HepG2 (cell line): Measurements from ENCODE around the gene SBDS. TPM values are rescaled to one million over a fixed set of nuclear protein-coding genes. Genes with fewer than 3 reads are reported as not detected.
"Not testable (repeated sequence)": the region's sequence is repeated elsewhere in the genome, so short reads cannot be mapped to it uniquely, and the experiment has no call there.

Experiments
- ASH2L ChIP-seq: fragments of 300-600, 200-600 bp; sonication (generic); IDR thresholded peaks from 2 replicates; pipeline ENCODE4 v1.7.0; 2017; ENCODE audit warnings: low read depth, mild to moderate bottlenecking, moderate library complexity, mixed read lengths, low read length; ENCODE audit not compliant: insufficient read length
- MEIS2 ChIP-seq: sonication (generic); formaldehyde crosslinking; IDR thresholded peaks from 2 replicates; pipeline ENCODE4 v1.9.0; 2021; ENCODE audit warnings: mild to moderate bottlenecking, missing genetic modification reagents
- NCOA1 ChIP-seq: sonication (generic); formaldehyde crosslinking; IDR thresholded peaks from 2 replicates; pipeline ENCODE4 v1.9.0; 2021; ENCODE audit warnings: missing genetic modification reagents
- SP1 ChIP-seq, 2 experiments: fragments of 450-650 bp in 1 of 2; sonication (generic) in 1 of 2; formaldehyde crosslinking in 1 of 2; IDR thresholded peaks; 2 replicates each; pipeline versions ENCODE4 v1.4.0 to v1.6.1; 2016 to 2020; ENCODE audit warnings: missing genetic modification reagents in 1 of 2
- TAF1 ChIP-seq: sonication (generic); formaldehyde crosslinking; IDR thresholded peaks from 2 replicates; pipeline ENCODE4 v1.4.0; 2020; ENCODE audit warnings: missing genetic modification reagents
- USF2 ChIP-seq, 2 experiments: sonication (generic) in 1 of 2; formaldehyde crosslinking in 1 of 2; IDR thresholded peaks; 2 replicates each; pipeline versions ENCODE4 v1.5.1 to v1.6.1; 2011 to 2020; ENCODE audit warnings: borderline replicate concordance in 1 of 2, low read depth in 1 of 2, low read length in 1 of 2, mild to moderate bottlenecking in 1 of 2, missing genetic modification reagents in 1 of 2, moderate library complexity in 1 of 2
- YY1 ChIP-seq: IDR thresholded peaks from 2 replicates; pipeline ENCODE4 v1.6.1; 2011; ENCODE audit warnings: low read length, low read depth, moderate library complexity, mild to moderate bottlenecking; ENCODE audit not compliant: insufficient read depth, insufficient replicate concordance
- ZBTB38 ChIP-seq: sonication (generic); formaldehyde crosslinking; IDR thresholded peaks from 2 replicates; pipeline ENCODE4 v1.5.1; 2020; ENCODE audit warnings: mild to moderate bottlenecking, missing genetic modification reagents
- polyA plus RNA-seq, 8 experiments: library from polyadenylated mRNA; depleted of rRNA in 3 of 8; stranded (reverse) in 7 of 8; unstranded in 1 of 8; fragments of >200 nt; fragmentation: Illumina TruSeq in 4 of 8; extraction: Trizol in 4 of 8; gene quantifications; 2 replicates each; pipeline versions ENCODE4 v1.2.1 to v1.2.3, GENCODE V29; 2011 to 2016; ENCODE audit warnings: low read depth in 4 of 8, missing spikeins in 1 of 8, mixed read lengths in 1 of 8; ENCODE audit not compliant: insufficient read depth in 1 of 8
- total RNA-seq, 5 experiments: library from RNA; depleted of rRNA; stranded (reverse); fragments of >200 nt; fragmentation: Illumina TruSeq; extraction: Trizol; gene quantifications; 2 replicates each; pipeline ENCODE4 v1.2.3, GENCODE V29; 2016; ENCODE audit warnings: low read depth in 1 of 5
- TF ChIP-seq, protein P1 (sequence below): sonication (generic); formaldehyde crosslinking; IDR thresholded peaks from 2 replicates; pipeline ENCODE4 v1.8.1; 2023; ENCODE audit warnings: mild to moderate bottlenecking, missing genetic modification reagents
- TF ChIP-seq, protein P2 (sequence below): IDR thresholded peaks from 2 replicates; pipeline ENCODE4 v1.6.1; 2018; ENCODE audit warnings: missing genetic modification reagents, mild to moderate bottlenecking, missing compliant biosample characterization
- TF ChIP-seq, protein P3 (sequence below): sonication (generic); formaldehyde crosslinking; IDR thresholded peaks from 2 replicates; pipeline ENCODE4 v1.8.0; 2022; ENCODE audit warnings: low read depth, missing genetic modification reagents

Gene SBDS
- total and polyA plus RNA-seq, 2 of the 13 experiments (the other 11 are each of a cell fraction or from before 2014, with no cell fraction given) = 39.1 to 79.3 TPM

GRCh38 chr7:66996444-66997191 lies 1.2 kb upstream of the SBDS start, which contains the start of gene TYW1 (continued):
- TF ChIP-seq, protein P1, sequence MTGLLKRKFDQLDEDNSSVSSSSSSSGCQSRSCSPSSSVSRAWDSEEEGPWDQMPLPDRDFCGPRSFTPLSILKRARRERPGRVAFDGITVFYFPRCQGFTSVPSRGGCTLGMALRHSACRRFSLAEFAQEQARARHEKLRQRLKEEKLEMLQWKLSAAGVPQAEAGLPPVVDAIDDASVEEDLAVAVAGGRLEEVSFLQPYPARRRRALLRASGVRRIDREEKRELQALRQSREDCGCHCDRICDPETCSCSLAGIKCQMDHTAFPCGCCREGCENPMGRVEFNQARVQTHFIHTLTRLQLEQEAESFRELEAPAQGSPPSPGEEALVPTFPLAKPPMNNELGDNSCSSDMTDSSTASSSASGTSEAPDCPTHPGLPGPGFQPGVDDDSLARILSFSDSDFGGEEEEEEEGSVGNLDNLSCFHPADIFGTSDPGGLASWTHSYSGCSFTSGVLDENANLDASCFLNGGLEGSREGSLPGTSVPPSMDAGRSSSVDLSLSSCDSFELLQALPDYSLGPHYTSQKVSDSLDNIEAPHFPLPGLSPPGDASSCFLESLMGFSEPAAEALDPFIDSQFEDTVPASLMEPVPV = peak; percentile 53; the same call in 1 of the 2 replicates
- TF ChIP-seq SP1 (IDR thresholded peaks at IDR 0.05) = peak; percentile 41; the same call in 1 of the 2 replicates
- peak; percentile 84 for TF ChIP-seq SP1 (CRISPR knock-in tag; IDR thresholded peaks at IDR 0.05)
- TF ChIP-seq, protein P2, sequence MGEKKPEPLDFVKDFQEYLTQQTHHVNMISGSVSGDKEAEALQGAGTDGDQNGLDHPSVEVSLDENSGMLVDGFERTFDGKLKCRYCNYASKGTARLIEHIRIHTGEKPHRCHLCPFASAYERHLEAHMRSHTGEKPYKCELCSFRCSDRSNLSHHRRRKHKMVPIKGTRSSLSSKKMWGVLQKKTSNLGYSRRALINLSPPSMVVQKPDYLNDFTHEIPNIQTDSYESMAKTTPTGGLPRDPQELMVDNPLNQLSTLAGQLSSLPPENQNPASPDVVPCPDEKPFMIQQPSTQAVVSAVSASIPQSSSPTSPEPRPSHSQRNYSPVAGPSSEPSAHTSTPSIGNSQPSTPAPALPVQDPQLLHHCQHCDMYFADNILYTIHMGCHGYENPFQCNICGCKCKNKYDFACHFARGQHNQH (CRISPR knock-in tag) = peak; percentile 39; the same call in 1 of the 2 replicates
- 0 out of 2 replicates have a peak, but pooled peaks have one; percentile 39 for TF ChIP-seq NCOA1 (CRISPR knock-in tag)
- peak; percentile 85 for TF ChIP-seq TAF1 (CRISPR knock-in tag)
- peak; percentile 75 for TF ChIP-seq ASH2L
- TF ChIP-seq USF2 (IDR thresholded peaks at IDR 0.05; ENCODE audit: low read depth, low read length) = not testable (repeated sequence)
- TF ChIP-seq USF2 (CRISPR knock-in tag; IDR thresholded peaks at IDR 0.05; ENCODE audit: borderline replicate concordance) = 0 out of 2 replicates have a peak, but pooled peaks have one; percentile 22
- TF ChIP-seq ZBTB38 (CRISPR knock-in tag) = peak; percentile 69; the same call in 1 of the 2 replicates
- TF ChIP-seq, protein P3, sequence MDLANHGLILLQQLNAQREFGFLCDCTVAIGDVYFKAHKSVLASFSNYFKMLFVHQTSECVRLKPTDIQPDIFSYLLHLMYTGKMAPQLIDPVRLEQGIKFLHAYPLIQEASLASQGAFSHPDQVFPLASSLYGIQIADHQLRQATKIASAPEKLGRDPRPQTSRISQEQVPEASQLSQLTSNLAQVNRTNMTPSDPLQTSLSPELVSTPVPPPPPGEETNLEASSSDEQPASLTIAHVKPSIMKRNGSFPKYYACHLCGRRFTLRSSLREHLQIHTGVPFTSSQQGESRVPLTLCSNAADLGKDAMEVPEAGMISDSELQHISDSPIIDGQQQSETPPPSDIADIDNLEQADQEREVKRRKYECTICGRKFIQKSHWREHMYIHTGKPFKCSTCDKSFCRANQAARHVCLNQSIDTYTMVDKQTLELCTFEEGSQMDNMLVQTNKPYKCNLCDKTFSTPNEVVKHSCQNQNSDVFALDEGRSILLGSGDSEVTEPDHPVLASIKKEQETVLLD (CRISPR knock-in tag) = peak; percentile 82
- TF ChIP-seq MEIS2 (CRISPR knock-in tag) = peak; percentile 47; the same call in 1 of the 2 replicates
- TF ChIP-seq YY1 = peak; percentile 95
